GM12874 (cell line): Measurements from ENCODE around the gene TMTC4.

Experiments
- TF ChIP-seq, protein P1 (sequence below): IDR thresholded peaks from 2 replicates; pipeline ENCODE4 v1.5.1; 2011; ENCODE audit warnings: low read depth, mild to moderate bottlenecking, control low read depth, low read length, moderate library complexity; ENCODE audit not compliant: insufficient read depth

The TMTC4 gene, protein sequence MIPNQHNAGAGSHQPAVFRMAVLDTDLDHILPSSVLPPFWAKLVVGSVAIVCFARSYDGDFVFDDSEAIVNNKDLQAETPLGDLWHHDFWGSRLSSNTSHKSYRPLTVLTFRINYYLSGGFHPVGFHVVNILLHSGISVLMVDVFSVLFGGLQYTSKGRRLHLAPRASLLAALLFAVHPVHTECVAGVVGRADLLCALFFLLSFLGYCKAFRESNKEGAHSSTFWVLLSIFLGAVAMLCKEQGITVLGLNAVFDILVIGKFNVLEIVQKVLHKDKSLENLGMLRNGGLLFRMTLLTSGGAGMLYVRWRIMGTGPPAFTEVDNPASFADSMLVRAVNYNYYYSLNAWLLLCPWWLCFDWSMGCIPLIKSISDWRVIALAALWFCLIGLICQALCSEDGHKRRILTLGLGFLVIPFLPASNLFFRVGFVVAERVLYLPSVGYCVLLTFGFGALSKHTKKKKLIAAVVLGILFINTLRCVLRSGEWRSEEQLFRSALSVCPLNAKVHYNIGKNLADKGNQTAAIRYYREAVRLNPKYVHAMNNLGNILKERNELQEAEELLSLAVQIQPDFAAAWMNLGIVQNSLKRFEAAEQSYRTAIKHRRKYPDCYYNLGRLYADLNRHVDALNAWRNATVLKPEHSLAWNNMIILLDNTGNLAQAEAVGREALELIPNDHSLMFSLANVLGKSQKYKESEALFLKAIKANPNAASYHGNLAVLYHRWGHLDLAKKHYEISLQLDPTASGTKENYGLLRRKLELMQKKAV

DNA sequence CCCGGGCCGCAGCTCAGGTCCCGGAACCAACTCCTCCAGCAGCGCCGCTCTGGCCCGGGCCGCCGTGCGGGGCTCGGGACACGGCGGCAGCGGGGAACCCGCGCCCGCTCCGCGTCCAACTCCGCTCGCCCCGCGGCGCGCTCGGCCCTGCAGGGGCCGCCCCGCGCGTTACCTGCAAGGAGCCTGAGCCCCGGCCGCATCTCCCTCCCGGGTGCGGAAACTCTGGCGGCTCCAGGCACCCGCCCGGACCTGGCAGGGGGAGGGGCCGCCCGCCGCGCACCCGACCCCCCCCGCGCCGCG, at the start of gene TMTC4:
Gene TMTC4, minus strand, starts transcription at position 224 of the 300 bp plus-strand sequence. CDS start 4,433 bp downstream, outside the sequence.
- TF ChIP-seq, protein P1, sequence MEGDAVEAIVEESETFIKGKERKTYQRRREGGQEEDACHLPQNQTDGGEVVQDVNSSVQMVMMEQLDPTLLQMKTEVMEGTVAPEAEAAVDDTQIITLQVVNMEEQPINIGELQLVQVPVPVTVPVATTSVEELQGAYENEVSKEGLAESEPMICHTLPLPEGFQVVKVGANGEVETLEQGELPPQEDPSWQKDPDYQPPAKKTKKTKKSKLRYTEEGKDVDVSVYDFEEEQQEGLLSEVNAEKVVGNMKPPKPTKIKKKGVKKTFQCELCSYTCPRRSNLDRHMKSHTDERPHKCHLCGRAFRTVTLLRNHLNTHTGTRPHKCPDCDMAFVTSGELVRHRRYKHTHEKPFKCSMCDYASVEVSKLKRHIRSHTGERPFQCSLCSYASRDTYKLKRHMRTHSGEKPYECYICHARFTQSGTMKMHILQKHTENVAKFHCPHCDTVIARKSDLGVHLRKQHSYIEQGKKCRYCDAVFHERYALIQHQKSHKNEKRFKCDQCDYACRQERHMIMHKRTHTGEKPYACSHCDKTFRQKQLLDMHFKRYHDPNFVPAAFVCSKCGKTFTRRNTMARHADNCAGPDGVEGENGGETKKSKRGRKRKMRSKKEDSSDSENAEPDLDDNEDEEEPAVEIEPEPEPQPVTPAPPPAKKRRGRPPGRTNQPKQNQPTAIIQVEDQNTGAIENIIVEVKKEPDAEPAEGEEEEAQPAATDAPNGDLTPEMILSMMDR, result no peak

DNA sequence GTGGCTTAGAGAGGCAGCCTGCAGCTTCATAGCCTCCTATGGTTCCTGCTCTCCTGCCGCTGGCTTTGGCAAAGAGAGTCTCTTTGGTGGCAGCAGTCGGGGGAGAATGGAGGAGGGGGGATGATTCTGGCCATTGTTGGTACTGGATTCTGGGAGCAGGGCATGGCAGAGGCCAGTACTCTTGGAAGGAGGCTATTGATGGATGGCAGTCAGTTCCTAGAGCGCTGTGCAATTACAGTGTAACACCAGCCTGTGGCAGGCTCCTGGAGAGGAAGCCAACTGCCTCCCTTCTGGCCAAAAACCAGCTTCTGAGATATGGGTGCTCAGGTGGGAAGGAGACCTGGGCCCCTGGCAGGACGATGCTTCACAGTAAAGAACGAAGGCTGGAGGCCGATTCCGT, 47.9 kb upstream of the TMTC4 start:
- TF ChIP-seq, protein P1, result no peak

DNA sequence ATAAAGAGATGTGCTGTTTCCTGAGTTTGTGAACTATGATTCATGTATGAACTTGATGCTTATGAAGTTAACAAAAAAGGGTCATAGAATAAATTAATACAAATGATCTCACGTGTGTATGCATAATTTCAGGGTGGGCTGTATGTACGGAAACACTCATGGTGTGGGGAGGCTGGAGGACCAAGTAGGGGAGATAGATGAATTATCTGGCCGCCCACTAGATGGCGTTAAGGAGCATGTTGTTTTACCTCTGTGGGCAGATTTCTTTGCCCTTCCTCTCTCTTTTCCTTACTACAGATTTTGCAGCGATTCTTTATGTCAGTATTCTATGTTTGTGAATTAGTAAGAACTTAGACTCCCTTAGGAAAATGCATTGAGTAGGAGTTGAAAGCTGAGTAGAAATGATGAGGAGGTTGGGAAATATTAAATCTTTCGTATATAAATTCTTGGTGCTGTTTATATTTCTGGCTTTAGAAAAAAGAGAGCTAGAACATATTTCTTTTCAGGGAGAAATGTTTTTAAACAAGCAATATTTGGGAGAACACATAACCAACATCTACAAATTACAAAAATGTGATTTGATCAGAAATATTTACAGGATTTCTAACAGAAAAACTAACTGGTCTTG, 47.4 kb upstream of the TMTC4 start:
- TF ChIP-seq, protein P1, result peak; percentile 68

DNA sequence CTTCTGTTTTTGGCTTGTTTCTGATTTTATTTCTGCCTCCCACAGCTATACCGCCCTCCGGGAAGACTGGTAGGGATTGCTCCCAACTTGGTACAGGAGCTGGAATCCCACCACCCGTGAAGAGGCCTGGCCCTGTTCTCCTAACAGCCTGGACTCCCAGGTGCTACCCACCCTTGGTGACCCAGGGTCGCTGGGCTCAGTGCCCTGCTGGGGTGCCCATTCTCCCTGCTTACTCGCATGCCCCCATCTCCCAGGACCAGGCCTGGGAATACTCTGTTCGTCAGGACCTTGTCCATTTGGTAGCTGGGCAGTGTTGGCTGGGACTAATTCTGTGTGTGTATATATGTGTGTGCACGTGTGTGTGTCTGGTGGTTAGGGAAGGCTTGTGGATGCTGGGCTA, 41.0 kb upstream of the TMTC4 start:
- TF ChIP-seq, protein P1, result no peak

DNA sequence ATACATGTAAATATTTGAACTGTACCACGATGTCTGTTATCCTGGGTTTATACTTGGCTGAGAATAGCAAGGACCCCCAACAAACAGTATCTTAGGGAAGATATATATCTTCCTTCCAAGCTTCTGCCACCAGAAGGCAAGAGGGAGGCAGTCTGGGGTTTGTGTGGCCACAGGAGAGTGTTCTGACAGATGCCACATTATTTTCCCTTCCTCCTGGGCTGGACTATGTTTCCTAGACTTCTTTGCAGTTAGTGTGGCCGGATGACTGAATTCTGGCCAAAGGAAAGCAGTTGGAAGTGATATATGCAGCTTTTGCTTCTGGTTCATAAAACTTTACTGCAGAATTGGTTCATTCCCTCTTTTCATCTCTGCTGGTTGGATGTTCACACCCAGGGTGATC, 39.9 kb upstream of the TMTC4 start:
- TF ChIP-seq, protein P1, result no peak

DNA sequence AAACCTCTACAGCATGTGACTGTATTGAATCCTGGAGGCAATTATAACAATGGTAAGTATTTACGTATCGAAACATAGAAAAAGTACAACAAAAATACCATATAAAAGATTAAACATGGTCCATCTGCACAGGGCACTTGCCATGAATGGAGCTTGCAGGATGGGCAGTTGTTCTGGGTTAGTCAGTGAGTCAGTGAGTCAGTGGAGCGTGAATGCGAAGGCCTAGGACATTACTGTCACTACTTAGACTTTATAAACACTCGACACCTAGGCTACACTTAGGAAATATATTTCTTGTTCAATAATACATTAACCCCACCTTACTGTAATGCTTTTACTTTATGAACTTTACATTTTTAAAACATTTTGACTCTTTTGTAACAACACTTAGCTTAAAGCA, 35.6 kb upstream of the TMTC4 start:
- TF ChIP-seq, protein P1, result no peak
